NCI-H524 treated with DMSO at 0.1 percent for 48 hours (cell line): ENCODE data around the gene HS3ST6.
"Not testable (repeated sequence)": the region's sequence is repeated elsewhere in the genome, so short reads cannot be mapped to it uniquely, and the experiment has no call there.

ENCODE experiments used
- DNase-seq: peaks from one replicate; lab custom pipeline; 2025; lab: John Stamatoyannopoulos, UW

The HS3ST6 gene

GRCh38 chr16:1877804-1878203, 40.4 kb downstream of the HS3ST6 start:
- no peak for DNase-seq

- DNase-seq: no peak
Measured at GRCh38 chr16:1877089-1877488, 41.1 kb downstream of the HS3ST6 start.

GRCh38 chr16:1876468-1876867, 41.7 kb downstream of the HS3ST6 start:
- no peak for DNase-seq

- DNase-seq: not testable (repeated sequence)
Measured at GRCh38 chr16:1876066-1876465, 42.1 kb downstream of the HS3ST6 start.

GRCh38 chr16:1874854-1875253, 43.4 kb downstream of the HS3ST6 start:
- DNase-seq: no peak

GRCh38 chr16:1871974-1872635, 46.1 kb downstream of the HS3ST6 start, which contains the start of gene MEIOB:
Gene MEIOB, minus strand, starts transcription at chr16:1872164. Its CDS starts 3,989 bp downstream, at chr16:1868175.
- no peak for DNase-seq

GRCh38 chr16:1870365-1871082, 47.7 kb downstream of the HS3ST6 start:
- DNase-seq: no peak

GRCh38 chr16:1865902-1866690, 52.1 kb downstream of the HS3ST6 start:
- no peak for DNase-seq

GRCh38 chr16:1863681-1864460, 54.3 kb downstream of the HS3ST6 start:
- DNase-seq: no peak

GRCh38 chr16:1862394-1862793, 55.8 kb downstream of the HS3ST6 start:
- no peak for DNase-seq

GRCh38 chr16:1861730-1862129, 56.5 kb downstream of the HS3ST6 start:
- DNase-seq: no peak
